NCI-H2171 treated with DMSO at 0.1 percent for 48 hours (cell line): ENCODE data around the gene SHQ1.
"Not testable (repeated sequence)": the region's sequence is repeated elsewhere in the genome, so short reads cannot be mapped to it uniquely, and the experiment has no call there.

ENCODE experiments used
- DNase-seq: peaks from one replicate; lab custom pipeline; 2025; lab: John Stamatoyannopoulos, UW

SHQ1 gene

DNA sequence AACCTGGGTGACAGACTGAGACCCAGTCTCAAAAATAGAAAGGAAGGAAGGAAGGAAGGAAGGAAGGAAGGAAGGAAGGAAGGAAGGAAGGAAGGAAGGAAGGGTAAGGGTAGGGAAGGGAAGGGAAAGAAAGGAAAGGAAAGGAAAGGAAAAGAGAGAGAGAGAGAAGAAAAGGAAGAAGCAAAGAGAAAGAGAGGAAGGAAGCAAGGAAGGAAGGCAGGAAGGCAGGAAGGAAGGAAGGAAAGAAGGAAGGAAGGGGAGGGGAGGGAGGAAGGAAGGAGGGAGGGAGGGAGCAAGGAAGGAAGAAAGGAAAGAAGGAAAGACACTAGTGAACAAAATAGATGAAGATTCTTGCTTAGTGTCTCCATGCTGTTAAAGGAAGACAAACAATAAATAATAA, 129.1 kb downstream of the SHQ1 start:
- no peak for DNase-seq

- DNase-seq, result not testable (repeated sequence)
Observed at GRCh38 chr3:72714135-72714534, 134.1 kb downstream of the SHQ1 start.

DNA sequence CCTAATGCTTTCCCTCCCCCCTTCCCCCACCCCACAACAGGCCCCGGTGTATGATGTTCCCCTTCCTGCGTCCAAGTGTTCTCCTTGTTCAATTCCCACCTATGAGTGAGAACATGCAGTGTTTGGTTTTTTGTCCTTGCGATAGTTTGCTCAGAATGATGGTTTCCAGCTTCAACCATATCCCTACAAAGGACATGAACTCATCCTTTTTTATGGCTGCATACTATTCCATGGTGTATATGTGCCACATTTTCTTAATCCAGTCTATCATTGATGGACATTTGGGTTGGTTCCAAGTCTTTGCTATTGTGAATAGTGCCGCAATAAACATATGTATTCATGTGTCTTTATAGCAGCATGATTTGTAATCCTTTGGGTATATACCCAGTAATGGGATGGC, 137.8 kb downstream of the SHQ1 start:
- DNase-seq, result not testable (repeated sequence)

DNA sequence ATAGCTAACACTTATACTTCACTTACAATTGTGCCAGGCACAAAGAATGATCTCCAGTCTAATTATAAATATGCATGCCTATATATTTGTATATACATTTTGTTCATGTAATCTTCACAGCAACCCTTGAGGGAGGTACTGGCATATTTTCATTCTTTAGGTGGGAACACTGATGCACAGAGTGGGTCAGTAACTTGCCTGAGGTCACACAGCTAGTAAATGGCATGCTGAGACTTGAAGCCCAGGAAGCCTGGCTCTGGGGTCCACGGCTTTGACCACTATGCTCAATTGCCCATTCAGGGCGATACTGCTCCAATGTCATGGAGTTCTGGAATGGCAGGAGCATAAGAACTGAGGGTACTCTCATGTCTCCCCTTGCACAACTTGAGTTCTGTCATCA, 139.8 kb downstream of the SHQ1 start:
- DNase-seq, result no peak

DNA sequence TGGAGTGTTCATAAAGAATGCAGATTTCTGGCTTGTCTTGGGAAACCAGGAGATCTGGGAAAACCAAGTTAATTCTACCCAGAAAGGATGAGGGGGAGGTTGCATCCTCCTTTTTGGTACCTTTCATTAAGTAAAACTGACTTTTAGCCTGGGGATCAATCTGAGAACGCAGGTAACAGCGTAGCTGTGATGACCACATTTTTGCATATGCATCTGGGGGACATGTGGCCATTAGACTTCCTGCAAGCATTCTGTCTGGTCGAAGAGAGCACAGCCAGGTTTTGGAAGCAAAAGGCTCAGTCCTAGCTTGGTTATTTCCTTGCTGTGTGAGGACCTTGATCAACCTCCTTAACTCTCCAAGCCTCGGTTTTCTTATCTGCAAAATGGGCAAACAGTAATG, 145.2 kb downstream of the SHQ1 start:
- no peak for DNase-seq

DNA sequence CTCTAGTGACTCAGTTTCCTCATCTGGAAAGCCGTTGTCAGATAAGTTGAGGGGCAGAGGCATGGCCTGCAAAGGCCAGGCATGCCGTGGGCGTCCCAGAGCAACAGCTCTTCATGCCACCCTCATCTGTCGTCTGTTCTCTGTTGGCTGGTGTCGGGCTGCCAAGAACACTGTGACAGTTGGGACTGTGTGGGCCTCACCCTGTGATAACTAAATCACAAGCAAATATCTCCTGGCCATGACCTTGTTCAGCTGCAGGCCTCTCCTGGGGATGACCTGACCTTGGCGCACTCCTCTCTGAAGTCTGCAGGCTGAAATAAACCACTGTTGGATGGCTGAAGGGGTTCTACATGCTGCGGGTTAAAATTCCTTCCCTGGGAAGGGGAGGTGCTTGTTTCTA, 145.9 kb downstream of the SHQ1 start:
- no peak for DNase-seq

DNA sequence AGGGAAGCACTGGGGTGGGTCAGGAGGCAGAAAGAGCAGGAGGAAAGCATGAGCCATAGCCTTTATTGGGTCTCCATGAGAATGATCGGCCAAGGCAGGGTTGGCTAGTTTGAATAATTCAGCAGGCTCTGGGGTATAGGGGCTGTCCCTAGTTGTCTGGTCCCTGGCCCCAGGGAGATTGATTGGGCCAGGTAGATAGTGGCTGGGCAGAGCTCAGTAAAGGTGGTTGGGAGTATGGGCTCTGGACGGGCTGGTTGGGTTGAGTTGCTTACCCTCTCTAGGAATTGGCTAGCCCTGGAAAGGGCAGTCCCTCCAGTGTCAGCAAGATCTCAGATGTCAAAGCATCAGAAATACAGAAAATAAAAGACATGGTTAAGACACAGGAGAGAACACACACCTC, 148.1 kb downstream of the SHQ1 start:
- DNase-seq, result no peak

DNA sequence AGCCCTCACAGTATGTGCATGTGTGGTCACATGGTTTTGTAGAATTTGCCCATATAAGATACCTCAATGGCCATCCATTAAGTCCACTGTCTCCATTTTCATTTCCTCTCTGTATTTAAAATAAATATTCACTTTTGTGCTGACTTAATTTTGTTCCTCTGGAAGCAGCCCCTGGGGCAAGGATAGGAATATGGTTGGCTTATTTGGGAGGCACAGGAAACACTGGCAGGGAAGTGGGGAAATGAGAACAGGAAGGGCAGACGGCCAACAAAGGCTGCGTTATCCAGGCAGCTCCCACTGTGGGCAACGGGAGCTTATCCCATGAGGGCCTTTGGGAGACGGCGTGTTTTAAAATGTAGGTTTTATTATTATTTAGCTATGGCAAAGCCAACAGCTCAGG, 148.6 kb downstream of the SHQ1 start:
- DNase-seq, result no peak
